HG03103 (cell line): ENCODE data around the gene NDFIP2.

ENCODE experiments used
- ATAC-seq: cut with Tn5 transposase; IDR thresholded peaks from one replicate; pipeline ENCODE4 v1.9.1; 2021; ENCODE audit warnings: low read depth; ENCODE audit not compliant: unreplicated experiment

The NDFIP2 gene, protein sequence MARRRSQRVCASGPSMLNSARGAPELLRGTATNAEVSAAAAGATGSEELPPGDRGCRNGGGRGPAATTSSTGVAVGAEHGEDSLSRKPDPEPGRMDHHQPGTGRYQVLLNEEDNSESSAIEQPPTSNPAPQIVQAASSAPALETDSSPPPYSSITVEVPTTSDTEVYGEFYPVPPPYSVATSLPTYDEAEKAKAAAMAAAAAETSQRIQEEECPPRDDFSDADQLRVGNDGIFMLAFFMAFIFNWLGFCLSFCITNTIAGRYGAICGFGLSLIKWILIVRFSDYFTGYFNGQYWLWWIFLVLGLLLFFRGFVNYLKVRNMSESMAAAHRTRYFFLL

DNA sequence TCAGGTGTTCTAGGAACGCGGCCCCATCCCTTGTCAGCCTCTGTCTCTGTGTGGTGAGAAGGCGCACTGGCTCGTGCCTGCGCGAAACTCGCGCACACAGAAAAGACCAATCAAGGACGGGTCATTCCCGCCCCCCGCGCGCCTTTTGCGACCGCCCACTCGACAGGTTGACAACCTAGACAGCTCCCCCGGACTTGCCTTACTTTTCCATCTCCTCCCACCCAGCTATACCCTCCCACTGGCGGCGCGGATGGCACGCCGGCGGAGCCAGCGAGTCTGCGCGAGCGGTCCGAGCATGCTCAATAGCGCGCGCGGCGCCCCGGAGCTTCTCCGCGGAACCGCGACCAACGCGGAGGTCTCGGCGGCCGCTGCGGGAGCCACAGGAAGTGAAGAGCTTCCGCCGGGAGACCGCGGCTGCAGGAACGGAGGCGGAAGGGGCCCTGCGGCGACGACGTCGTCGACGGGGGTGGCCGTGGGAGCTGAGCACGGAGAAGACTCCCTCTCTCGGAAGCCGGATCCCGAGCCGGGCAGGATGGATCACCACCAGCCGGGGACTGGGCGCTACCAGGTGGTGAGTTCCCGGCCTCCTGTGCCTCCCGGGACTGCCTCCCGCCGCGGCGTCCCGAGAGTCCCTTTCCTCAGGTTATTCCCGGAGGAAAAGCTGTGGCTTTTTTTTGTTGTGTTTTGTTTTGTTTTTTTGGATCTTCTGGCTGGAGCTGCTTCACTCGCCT lies at the start of gene NDFIP2:
TSS of gene NDFIP2 (plus strand) at position 202 of the 731 bp plus-strand sequence. CDS start at position 251, 49 bp downstream.
- peak; percentile 82 for ATAC-seq

DNA sequence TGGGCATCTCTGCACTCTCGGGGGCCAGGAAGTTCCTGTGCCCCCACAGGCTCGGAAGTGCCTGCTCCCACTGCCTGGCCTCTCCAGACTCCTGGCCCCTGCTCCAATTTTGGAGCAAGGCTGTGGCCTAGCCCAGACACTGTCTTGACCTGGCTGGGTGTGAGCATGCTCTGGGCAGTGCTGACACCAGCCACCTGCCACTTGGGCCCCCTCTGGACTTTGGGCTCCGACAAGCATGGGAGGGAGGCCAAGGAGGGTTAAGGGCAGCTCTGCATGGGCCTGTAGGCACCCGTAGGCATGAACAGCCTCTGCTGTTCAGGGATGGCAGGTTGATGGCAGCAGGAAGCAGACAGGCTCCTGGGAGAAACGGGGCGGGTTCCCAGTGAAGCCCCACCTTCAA lies 48.9 kb upstream of the NDFIP2 start:
- ATAC-seq: no peak

DNA sequence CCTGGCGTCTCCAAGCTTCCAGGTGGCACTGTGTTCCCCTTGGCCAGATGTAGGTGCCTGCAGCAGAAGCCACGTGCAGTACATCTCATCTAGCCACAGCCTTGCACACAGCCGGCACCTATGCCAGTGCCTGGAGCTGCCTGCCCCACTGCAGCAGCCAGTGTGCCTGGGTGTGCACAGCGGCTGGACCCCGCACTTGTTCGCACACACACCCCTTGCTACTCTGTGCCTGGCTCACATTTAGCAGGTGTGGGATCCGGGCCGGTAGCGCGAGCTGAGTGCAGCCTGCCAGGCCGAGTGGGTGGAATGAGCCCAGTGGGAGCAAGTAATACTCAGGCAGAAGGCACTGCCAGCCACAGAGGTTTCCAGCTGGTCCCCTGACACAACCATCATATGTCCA lies 48.0 kb upstream of the NDFIP2 start:
- no peak for ATAC-seq

DNA sequence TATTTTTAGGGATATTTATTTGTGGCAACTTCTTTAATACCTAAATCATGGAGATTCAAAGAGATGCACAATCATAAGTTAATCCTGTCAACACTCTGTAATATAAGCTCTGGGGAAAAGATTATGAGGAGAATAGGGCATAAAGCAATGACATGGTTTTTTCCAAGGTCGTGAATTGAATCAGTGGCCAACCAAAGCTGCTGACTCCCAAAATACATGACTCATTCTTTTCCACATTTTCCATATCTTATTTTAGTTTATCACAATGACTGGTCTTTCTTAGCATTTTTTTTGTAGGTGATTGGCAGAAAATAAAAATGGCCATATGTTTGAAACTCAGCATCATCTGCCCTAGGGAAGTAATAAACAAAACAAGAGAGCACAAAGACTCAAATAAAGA lies 46.4 kb upstream of the NDFIP2 start:
- ATAC-seq: no peak

DNA sequence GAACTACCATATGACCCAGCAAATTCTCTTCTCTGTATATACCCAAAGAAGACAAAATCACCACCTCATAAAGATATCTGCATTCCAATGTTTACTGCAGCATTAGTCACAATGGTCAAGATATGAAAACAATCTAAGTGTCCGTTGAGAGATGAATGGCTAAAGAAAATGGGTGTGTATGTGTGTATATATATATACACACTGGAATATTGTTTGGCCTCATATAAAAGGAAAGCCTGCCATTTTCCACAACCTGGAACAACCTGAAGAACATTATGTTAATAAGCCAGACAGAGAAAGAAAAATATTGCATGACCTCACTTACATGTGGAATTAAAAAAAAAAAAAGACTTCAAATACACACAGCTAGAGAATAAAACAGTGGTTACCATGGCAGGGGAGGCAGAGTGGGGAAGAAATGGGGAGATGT lies 45.4 kb upstream of the NDFIP2 start:
- ATAC-seq: no peak

DNA sequence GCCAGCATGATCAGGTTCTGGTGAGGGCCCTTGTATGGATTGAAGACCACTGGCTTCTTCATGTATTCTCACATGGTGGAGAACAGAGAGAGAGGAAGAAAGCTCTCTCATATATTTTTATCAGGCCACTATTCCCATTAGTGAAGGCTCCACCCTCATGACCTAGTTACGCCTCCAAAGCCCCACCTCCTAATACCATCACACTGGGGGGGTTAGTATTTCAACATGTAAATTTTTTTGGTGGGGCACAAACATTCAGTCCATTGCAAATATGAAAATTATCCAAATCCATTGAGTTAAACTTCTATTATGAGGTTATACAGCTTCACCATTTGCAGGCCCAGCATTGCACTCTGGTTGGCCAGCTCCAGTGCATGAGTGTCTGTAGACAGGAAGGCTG lies 41.7 kb upstream of the NDFIP2 start:
- ATAC-seq: no peak

DNA sequence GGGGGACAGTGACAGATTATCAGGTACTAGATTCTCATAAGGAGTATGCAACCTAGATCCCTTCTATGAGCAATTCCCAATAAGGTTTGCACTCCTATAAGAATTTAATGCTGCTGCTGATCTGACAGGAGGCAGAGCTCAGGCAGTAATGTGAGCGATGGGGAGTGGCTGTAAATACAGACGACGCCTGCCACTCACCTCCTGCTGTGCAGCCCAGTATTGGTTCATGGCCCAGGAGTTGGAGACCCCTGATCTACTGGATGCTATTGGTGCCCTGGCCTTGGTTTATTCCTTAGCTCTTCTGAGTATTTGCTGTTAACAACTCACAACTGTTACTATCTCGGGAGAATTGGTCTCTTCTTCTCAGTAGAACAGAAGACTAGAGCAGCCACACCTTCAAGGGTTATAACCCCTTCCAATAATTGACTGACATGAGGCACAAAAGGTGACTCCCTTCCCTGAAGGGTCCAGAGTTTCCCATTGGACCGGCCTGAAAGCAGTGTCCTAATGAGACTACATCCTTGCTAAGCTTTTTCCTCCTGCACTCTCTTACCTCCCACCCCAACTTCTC lies 39.9 kb upstream of the NDFIP2 start:
- ATAC-seq: no peak

DNA sequence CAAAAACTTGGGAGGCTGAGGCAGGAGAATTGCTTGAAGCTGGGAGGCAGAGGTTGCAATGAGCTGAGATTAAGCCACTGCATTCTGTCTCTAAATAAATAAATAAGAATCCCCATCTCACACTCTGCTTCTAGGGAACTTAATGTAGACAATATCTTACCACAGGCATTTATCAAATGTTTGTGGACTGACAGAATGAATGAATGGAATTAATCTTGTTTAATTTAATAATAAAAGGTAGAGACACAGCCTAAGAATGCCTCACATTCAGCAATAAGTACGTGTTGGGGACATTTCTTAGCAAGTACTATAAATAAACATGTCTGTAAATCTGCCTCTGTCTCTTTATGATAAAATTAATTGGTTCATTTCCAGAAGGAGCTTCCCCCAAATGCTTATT lies 38.7 kb upstream of the NDFIP2 start:
- ATAC-seq: no peak

DNA sequence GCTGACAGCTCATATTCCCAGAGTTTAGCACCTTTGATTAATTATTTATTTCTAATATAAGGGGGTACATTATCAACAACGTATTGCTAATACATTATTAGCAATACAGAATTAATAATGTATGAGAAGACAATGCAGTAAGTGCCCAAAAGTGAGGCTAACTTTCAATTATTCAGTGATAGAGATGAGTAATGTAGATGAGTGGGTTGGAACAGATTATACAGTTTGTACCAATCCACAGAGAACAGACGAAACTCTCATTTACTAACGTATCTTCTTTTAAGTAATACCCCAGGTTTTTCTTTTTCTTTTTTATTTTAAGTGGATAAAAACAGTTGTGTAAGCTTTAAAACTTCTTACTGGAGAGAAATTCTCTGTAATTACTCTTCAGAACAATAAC lies 38.2 kb upstream of the NDFIP2 start:
- ATAC-seq: no peak

DNA sequence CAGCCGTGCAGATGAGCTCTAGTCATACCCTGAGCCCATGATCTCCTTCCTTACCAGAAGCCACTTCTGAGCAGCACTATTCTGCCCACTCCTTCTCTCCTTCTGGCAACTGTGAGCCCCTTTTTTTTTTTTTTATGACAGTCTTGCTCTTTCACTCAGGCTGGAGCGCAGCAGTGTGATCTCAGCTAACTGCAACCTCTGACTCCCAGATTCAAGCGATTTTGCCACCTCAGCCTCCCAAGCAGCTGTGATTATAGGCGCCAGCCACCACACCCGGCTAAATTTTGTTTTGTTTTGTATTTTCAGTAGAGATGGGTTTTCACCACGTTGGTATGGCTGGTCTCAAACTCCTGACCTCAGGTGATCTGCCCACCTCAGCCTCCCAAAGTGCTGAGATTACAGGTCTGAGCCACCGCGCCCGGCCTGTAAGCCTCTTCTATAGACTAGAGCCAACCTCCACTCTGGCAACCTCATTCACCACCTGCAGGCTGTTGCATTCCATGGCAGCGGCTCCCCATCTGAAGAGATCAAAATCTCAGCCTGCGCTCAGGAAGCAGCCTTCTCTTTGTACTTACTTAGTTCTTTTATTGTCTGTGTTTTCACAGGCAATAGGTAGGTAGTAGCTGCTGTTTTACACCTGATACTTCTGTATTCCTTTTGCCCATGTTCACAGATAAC lies 34.8 kb upstream of the NDFIP2 start:
- ATAC-seq: no peak

DNA sequence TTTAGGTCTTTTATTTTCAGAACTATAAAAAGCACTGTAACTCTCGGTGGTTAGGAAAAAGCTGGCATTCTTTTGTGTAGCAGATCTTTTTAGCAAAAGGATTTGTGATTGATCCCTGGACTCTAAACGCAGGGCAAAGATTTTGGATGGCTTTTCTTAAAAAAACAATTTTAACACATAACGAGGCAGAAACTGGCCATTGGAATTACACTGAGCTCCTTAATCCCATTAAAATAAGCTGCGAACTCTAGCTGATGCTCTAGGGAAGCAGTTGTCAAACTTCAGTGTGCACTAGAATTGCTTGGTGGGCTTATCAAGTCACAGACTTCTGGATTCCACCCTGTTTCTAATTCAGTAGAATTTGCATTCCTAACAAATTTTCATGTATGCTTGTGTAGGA lies 33.8 kb upstream of the NDFIP2 start:
- ATAC-seq: no peak

DNA sequence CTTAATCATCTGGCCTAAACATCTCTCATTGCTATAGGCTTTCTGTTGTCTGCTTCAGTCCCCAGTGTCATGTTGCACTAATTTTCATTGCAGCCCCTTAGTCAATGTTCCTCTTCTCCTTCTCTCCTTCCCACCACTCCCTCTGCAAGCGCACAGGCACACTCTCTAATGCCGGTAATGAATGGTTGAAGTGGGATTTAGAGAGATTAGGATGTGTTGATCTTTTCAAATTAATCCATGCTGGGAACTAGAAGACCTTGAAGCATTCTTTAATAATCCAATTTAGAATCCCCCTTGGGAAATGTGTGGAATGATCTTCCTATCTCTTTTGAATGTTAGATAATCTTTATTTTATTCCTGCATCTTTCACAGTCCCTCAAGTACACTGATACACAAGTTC lies 33.2 kb upstream of the NDFIP2 start:
- no peak for ATAC-seq

DNA sequence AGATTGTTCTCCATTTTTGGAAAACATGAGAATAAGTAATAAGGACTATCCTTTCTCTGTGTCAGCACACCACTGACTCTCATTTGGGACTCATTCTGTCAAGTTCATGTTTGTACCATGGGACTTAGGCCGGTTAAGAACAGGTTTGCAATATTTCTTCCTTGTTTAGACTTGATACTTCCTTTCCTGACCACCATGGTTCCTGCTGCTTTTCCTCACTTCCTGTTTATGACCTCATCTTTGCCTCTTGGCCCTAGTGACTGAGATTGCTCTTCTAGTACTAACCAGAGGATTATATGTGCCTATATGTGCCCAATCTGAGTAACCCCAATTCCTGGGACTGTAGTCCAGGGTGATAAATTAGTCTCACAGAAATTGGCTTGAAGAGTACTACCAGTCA lies 32.5 kb upstream of the NDFIP2 start:
- ATAC-seq: peak; percentile 34

DNA sequence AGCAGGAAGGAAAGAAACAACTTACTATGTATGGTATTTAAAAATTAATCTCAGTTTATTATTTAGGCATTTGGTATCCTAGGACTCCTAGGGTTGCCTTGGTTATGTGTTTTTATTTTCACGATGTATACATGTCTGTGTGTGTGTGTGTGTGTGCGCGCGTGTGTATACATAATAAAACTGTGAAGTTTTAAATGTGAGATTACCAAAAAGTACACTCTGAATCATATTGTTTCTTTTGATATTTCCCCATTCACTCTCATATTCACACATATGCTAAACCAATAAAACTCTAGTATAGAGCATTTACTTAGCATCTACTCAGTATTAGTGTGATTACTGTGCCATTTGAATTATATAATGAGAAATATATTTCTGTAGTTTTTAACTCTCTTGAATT lies 30.8 kb upstream of the NDFIP2 start:
- no peak for ATAC-seq

DNA sequence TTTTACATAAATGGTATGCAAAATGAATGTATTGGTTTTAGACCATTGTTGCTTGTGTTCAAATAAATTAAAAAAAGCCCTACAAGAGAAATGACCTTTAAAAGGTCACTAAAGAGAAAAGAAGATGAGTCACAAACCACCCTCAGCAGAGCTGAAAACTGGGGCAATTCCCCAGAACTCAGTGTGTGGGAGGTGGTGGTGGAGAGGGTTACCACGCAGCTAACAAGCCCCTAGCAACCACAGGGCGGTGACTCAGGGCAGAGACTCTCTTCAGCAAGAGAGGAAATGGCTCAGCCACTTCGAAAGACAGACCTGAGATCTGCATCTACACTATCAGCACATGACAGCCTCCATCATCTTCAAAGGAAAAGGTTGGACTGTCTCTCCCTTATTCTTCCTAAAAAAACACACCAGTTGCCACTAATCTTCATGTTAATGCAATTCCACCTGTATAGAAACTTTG lies 29.4 kb upstream of the NDFIP2 start:
- ATAC-seq: peak; percentile 99

DNA sequence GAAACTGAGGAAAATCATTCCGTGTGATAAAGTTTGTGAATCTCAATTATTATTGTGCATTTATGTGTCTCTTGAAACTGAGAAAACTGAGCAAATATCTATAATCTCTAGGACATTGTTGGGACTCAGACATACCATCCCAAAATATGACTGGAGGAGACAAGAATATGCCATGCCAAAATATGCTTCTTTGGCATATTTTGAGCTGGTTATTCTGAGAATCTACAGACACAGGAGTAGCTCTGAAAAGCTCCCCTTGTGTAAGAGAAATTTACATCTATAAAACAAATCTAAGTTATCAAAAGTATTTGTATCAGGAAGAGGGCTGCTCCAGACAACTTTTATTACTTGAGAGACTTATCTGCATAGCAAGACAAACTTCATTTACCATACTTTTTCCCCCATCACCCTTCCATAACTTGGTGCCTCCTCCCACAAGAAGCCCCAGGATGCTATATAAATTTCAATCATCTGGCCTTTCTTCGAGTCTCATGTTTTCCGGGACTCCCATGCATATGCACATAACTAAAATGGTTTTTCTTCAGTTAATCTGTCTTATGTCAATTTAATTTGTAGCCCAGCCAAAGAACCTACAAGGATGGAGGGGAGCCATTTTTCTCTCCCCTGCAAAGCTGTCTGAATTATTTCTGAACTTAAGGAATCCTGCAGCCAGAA lies 28.6 kb upstream of the NDFIP2 start:
- ATAC-seq: no peak

DNA sequence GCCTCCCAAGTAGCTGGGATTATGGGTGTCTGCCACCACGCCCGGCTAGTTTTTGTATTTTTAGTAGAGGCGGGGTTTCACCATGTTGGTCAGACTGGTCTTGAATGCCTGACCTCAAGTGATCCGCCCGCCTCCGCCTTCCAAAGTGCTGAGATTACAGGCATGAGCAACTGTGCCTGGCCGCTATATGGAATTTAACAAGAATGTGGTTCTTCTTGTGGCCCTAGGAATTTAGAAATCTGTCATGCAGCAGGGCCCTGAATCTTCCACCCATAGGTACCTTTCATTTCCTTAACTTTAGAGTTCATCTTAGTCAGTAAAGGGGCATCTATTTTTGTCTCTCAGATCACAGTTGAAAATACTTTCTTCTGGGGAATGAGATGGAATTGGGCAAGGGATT lies 25.6 kb upstream of the NDFIP2 start:
- no peak for ATAC-seq

DNA sequence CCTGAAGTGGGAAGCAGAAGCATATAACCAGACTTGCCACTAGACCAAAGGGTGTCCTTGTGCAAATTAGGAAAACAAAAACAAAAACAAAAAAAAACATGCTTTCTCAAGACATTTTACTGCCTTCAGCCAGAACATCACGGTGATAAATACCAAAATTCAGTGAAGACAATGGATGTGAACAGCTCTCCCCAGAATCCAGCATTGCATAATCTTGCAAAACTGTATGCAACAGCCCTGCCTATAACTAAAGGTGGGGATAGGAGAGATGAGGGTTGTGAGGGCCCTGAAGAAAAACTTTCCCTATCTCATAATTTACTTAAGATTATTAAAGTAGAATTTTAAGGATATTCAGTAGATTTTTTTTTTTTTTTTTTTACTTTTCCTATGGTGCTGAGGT lies 24.9 kb upstream of the NDFIP2 start:
- no peak for ATAC-seq

DNA sequence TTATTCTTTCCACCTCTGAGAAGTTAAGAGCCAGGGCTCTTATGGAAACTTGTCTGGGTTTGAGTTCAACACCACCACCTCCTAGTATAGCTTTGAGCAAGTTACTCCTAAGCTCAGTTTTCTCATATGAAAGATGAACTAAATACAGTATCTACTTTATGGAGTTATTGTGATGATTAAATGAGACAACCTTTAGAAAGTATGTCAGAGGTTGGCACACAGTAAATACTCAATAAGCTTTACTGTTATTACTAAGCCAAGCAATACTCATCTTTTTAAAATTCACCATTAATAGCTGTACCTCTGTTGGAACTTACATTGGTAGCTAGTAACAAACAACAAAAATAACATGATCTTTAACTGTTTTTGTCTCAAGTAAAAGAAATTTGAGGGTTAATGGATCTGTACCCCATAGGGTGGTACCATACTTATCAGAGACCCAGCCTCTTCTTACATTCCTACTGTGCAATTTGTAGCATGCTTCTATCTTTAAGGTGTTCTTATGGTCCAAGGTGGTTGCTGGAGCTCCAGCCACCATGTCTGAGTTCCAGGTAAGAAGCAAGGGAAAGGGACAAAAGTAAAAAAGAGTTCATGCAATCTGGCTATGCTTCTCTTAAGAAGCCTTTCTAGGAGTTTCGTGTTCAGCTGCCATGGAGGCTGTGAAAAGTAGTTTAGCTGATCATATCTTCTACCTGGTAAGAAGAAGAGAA lies 24.1 kb upstream of the NDFIP2 start:
- ATAC-seq: no peak

DNA sequence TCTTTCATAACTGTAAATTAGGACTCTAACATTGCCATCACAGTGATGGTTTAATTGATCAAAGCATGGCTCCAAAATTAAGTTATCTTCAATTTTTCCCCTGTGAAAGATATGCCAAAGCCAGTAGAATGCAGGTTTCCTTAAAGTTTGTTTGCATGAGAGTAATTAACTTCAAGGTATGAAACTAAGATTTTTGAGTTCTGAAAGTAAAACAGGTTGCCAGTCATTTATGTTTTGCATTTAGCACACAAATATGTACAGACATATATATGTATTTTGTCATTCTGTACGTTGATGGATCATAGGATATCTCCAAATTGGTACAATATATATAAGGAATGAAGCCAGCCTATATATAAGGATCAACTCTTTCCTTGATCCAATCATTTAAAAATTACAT lies 23.6 kb upstream of the NDFIP2 start:
- ATAC-seq: no peak
